Ecto neural progenitor cell (in vitro differentiated cells): ENCODE measurements around the gene PTRH1.
A peak's percentile ranks its signal among the peaks of the same experiment; 100 is the strongest.
"Not testable (repeated sequence)": the region's sequence is repeated elsewhere in the genome, so short reads cannot be mapped to it uniquely, and the experiment has no call there.

Experiments used
- DNase-seq: peaks from one replicate; pipeline ENCODE4 v3.0.0-alpha.2; 2018; ENCODE audit warnings: low spot score

Gene PTRH1, protein sequence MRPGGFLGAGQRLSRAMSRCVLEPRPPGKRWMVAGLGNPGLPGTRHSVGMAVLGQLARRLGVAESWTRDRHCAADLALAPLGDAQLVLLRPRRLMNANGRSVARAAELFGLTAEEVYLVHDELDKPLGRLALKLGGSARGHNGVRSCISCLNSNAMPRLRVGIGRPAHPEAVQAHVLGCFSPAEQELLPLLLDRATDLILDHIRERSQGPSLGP

DNA sequence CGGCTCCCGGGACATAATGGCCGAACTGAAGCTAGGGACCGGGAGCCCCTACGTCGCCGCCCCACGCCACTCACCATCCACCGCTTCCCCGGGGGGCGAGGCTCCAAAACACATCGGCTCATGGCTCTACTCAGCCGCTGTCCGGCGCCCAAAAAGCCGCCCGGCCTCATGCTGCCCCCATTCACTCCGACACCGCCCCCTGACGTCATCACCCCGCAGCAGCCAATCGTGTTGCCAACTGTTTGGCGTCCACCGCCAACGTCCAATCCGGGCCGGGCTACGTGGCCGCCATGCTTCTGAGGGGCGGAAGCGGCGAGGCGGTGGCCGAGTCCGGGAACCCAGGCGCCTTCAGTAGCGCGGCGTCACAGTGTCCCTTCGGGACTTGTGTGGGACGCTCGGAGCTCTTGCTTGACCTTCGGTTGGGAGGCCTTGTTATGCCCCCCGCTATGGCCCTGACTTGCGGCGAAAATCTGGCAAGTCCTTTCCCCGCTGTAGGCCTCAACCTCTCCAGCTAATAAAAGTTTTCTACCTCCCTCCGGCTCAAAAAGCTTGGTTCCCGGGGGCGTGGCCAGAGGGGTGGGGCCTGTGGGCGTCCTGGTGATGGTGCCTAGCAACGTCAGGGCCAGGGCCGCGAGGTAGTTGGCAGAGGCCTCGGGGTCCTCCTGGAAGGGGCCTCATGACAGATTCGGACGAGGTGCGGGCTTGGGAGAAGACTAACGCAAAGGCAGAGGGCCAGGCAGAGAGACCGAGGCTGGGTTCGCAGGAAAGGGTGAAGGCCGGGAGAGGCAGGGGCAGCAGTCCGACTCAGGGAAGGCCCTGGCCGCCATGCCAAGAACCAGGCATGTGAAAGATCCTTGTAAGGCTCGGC is at the start of gene PTRH1, which contains the start of gene TTC16:
Gene PTRH1, minus strand, starts transcription at position 194 of the 868 bp plus-strand sequence. Its CDS starts 24 bp downstream, at position 170.
Gene TTC16, plus strand, starts transcription at position 610 of the 868 bp plus-strand sequence. Its CDS starts 67 bp downstream, at position 677.
- peak; percentile 99 for DNase-seq

DNA sequence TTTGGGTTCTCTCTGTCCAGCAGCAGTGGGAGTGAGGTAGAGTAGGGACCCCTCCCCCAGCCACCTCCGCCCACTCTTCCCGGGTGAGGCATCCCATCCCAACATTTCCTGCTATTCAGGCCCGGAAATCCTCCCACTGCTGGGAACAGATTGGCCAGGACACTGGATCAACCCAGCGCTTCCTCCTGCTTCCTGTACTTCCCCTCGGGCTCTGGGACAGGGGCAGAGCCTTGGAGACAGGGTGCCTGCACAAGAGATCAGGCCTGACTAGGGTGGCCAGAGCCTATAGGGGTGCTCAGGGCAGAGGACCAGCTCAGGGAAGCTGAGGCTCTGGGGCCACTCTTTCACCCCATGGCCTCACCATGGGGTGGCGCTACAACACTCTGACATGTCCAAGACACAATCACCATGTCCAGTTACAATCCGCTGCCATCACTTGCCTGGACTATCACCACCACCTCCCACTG is 48.5 kb upstream of the PTRH1 start:
- DNase-seq = no peak

DNA sequence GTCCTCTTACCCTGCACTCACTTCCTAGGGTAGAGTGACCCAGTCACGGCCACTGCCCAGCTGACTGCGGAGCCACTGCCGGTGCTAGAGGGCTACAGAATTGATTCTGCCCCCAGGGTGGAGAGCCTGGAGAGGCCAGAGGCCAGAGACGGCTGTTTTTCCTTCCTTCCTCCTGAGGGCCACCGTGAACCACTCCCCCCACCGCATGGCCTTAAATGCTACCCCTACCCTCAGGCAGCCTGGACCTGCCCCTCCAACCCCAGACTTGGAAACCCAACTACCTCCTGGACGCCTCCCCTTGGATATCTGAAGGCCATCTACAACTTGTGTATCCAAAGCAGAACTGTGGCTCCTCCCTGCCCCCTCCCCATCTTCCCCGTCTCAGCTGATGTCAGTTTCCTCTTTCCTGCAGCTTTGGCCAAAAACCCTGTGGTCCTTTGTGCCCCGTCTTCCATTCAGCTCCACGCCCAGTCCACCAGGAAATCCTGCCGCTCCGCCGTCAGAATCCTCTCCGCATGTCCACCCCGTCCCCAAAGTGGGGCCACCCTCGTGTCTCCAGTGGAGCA is 46.7 kb upstream of the PTRH1 start:
- no peak for DNase-seq

GRCh38 chr9:127761491-127761956 is 46.1 kb upstream of the PTRH1 start:
- DNase-seq = no peak

GRCh38 chr9:127761061-127761460 is 45.6 kb upstream of the PTRH1 start:
- no peak for DNase-seq

- no peak for DNase-seq
Observed at GRCh38 chr9:127758843-127759242, 43.4 kb upstream of the PTRH1 start.

DNA sequence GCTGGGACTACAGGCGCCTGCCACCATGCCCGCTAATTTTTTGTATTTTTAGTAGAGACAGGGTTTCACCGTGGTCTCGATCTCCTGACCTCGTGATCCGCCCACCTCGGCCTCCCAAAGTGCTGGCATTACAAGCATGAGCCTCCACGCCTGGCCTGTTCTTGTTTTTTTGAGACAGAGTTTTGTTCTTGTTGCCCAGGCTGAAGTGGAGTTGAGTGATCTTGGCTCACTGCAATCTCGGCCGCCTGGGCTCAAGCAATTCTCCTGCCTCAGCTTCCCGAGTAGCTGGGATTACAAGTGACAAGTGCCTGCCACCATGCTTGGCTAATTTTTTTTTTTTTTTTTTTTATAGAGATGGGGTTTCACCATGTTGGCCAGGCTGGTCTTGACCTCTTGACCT is 41.3 kb upstream of the PTRH1 start:
- not testable (repeated sequence) for DNase-seq

GRCh38 chr9:127756233-127756632 is 40.8 kb upstream of the PTRH1 start:
- no peak for DNase-seq

GRCh38 chr9:127755061-127756060 is 39.9 kb upstream of the PTRH1 start:
- DNase-seq = peak; percentile 76

DNA sequence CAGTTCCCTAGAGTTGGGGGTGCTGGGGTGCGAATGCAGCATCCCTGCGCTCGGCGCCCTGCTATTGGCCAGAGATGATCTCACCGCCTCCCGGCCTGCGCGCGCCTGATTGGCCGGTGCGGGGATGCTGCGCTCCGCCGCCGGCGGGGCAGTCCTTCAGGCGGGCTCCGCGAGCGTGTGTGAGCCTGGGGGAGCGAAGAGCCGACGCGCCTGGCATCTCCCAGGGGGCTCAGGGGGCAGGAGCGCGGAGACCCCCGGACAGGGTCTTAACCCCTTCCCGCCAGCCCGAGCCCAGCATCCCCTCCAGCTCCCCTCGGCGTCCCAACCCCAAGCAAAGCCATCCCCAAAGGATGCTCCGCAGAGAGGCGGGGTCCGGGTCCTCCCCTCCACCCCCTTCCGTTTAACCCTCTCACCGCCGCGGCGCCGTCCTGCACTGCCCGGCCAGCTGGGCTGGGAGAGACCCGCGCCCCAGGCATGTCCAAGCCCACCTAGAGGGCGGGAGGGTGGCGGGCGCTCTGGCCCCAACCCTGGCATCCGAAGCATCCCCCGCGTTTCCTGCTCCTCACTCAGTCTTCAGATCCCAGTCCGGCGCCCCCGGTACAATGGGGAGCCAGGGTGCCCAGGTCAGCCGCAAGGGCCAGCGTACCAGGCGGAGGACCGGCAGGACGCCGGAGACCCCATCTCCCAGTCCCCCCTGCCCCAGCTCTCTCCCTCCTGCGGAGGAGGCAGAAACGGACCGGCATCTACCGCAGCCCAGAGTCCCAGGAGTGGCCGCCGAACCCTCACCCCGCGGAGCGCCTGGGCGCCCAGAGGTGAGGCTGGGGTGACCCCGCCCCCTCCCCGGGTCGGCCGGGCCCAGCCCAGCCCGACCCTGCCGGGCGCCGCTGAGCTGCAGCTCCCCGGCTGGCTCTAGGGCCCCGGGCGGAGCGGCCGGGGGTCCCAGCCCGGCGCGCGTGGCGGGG is 38.9 kb upstream of the PTRH1 start:
- peak; percentile 80 for DNase-seq

DNA sequence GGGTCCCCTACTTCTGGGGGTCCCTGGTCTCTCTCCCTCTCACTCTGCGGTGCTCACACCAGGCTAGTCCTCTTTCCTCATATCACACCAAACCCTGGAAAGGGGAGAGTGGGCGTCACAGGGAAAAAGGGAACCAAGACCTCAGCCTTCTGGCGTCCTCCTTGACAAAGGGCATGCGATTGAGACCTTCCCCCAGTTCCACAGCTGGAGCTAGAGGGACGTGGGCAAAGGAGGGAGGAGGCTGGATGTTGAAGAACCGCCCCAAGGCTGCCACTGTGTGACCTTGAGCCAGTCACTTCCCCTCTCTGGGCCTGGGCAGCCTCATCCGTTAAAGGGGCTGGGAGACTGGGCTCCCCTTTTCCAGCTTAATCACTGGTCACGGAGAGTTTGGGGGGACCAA is 38.2 kb upstream of the PTRH1 start:
- DNase-seq = no peak

GRCh38 chr9:127753148-127753547 is 37.7 kb upstream of the PTRH1 start:
- DNase-seq = peak; percentile 43

GRCh38 chr9:127751269-127752054 is 36.0 kb upstream of the PTRH1 start:
- peak; percentile 75 for DNase-seq

DNA sequence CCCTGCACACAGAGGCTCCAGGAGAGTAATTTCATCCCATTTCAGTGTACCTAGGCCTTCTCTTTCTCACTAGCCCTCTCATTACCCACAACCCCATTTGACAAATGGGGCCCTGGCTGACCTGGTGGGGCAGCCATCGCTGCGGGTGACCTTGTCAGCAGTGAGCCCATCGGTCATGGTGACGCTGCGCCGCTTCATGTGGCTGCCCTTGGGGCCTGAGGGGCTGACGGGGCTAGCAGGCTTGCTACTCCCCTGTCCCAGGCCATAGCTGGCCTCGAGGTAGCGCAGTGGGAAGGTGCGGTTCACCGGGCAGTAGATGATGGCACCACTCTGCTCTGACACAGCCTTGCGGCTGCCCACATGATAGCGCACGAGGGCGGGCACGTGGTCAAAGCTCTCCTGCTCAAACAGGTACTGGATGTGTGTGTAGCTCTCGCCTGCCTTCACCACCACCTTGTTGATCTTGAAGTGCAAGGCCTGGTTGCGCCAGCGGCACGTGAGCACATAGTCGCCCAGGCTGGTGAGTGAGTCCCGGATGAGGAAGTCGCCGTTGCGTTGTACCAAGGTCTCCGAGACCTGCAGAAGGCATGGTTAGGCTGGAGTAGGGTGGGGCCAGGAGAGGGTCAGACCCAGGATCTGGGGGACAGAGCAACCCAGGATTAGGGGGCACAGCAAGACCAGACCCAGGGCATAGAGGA is 33.8 kb upstream of the PTRH1 start:
- no peak for DNase-seq

GRCh38 chr9:127746959-127747569 is 31.6 kb upstream of the PTRH1 start:
- no peak for DNase-seq

DNA sequence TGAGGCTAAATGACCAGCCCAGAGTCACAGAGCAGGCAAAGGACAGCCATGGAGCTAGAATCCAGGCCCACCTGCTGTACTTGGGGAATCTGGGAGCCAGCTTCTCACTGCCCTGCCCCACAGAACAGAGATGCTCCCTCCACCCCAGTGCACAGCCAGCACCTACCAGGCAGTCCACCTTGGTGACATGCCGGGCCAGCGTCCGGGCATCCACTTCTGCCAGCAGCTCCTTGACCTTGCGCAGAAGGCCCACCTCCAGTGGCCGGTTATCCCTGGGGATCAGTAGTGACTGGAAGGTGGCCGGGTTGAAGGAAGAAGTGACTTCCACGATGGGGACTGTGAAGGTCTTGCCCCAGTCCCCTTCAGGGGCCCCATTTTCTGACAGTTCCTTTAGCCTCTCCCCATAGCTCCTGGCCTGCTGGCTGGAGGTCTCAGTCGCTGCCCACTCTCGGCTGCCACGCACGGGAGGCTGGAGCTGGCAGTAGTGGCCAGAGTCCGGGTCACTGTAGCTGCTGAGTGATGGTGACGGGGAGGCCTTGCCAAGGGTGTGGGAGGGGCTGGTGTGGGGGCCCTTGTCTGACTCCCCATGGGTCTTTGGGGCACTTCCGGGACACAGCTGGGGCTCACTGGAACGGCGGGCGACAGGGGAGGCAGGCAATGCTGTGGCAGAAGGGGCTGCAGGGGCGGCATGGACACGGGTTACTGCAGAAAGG is 29.1 kb upstream of the PTRH1 start:
- no peak for DNase-seq

DNA sequence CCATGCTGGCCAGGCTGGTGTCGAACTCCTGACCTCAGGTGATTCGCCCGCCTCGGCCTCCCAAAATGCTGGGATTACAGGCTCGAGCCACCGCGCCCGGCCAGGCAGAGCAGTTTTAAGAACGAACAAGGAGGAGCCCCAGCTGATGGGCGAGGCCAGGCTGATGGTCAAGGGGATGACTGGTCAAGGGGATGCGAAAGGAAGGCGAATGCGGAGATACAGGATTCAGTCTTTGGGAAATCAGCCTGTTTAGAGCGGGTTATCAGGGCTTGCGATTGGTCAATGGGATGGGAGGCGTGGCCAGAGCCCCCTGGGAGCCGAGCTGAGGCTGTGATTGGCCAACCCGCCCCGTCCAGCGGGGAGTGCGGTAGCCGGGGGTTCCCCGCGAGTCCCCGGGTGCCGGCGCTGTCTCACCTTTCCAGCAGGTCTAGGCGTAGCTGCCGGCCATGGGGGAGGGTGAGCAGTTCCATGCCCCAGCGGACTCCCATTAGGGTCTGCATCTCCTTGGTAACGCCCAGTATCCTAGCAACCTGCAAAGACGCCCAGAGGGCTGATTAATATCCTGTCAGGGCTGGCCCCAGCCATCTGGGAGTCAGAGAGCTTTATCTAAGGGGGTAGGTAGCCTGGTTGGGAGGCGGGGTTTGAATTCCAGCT is 27.1 kb upstream of the PTRH1 start:
- DNase-seq = peak; percentile 92
